A673 (cell line): Measurements from ENCODE around the gene ETV3. TPM values are rescaled to one million over a fixed set of nuclear protein-coding genes. Genes with fewer than 3 reads are reported as not detected.

ENCODE experiments used
- BruUV-seq: library from RNA; stranded (reverse); fragments of 400-500 nt; replicated peaks from 2 replicates; lab custom pipeline; 2021; lab: Mats Ljungman, UMichigan
- CTCF ChIA-PET: fragments of 300-600 bp; sonication (Branson Sonifier 250); formaldehyde crosslinking; loops from one replicate; lab custom pipeline; 2022; ENCODE audit warnings: antibody characterized with exemption; lab: Charles Lee
- POLR2A ChIA-PET: fragments of 300-600 bp; sonication (Branson Sonifier 250); formaldehyde crosslinking; loops from one replicate; lab custom pipeline; 2022; ENCODE audit warnings: antibody characterized with exemption; ENCODE audit not compliant: low non-redundant PET; lab: Charles Lee
- DNase-seq: peaks from one replicate; pipeline ENCODE4 v3.0.0-alpha.2; 2015; ENCODE audit warnings: low spot score
- H3K27ac ChIP-seq: fragments of 200-600 bp; sonication (generic); 2 replicates; pipeline ENCODE4 v1.5.1; 2016; ENCODE audit warnings: mixed run types, low read depth, mild to moderate bottlenecking, mixed read lengths, antibody characterized with exemption, low read length; ENCODE audit not compliant: poor library complexity, severe bottlenecking
- H3K27me3 ChIP-seq: fragments of 200-600 bp; sonication (generic); replicated peaks from 2 replicates; pipeline ENCODE4 v1.6.1; 2017; ENCODE audit warnings: mixed run types, low read depth, mild to moderate bottlenecking, mixed read lengths, antibody characterized with exemption, low read length; ENCODE audit not compliant: insufficient read depth, poor library complexity
- H3K36me3 ChIP-seq: fragments of 200-600 bp; sonication (generic); 2 replicates; pipeline ENCODE4 v1.6.1; 2016; ENCODE audit warnings: mixed run types, mild to moderate bottlenecking, mixed read lengths, antibody characterized with exemption, low read length; ENCODE audit not compliant: insufficient read depth, poor library complexity, severe bottlenecking
- H3K4me1 ChIP-seq: fragments of 200-600 bp; sonication (generic); 2 replicates; pipeline ENCODE4 v1.6.1; 2017; ENCODE audit warnings: mixed run types, mild to moderate bottlenecking, mixed read lengths, antibody characterized with exemption, low read length; ENCODE audit not compliant: insufficient read depth, poor library complexity, severe bottlenecking
- H3K4me3 ChIP-seq: fragments of 200-600 bp; sonication (generic); 2 replicates; pipeline ENCODE4 v1.5.1; 2016; ENCODE audit warnings: low read depth, mixed run types, mild to moderate bottlenecking, mixed read lengths, low read length; ENCODE audit not compliant: poor library complexity, severe bottlenecking
- H3K9me3 ChIP-seq: fragments of 200-600 bp; sonication (generic); 2 replicates; pipeline ENCODE4 v1.6.1; 2016; ENCODE audit warnings: mixed run types, low read depth, mild to moderate bottlenecking, mixed read lengths, antibody characterized with exemption, low read length; ENCODE audit not compliant: poor library complexity, severe bottlenecking
- CTCF ChIP-seq: fragments of 300-800, 200-600 bp; sonication (generic); conservative IDR thresholded peaks from 2 replicates; pipeline ENCODE4 v1.5.1; 2017; ENCODE audit warnings: low read depth, mild to moderate bottlenecking, antibody characterized with exemption, low read length, moderate library complexity, mixed read lengths
- EZH2 ChIP-seq: fragments of 200-600 bp; sonication (generic); IDR thresholded peaks from 2 replicates; pipeline ENCODE4 v1.6.1; 2017; ENCODE audit warnings: borderline replicate concordance, low read depth, mild to moderate bottlenecking, mixed read lengths, antibody characterized with exemption, low read length; ENCODE audit not compliant: poor library complexity, severe bottlenecking
- intact Hi-C: fragments of 100-400 bp; cut with micrococcal nuclease; formaldehyde crosslinking; loops from one replicate; pipeline ENCODE4 v1.10.0; 2022; ENCODE audit not compliant: unreplicated experiment
- total RNA-seq: library from RNA; stranded (reverse); gene quantifications from 2 replicates; pipeline ENCODE4 v1.2.3, GENCODE V29; 2021

ETV3 gene
- total RNA-seq, 1 experiment from 2014 or later, result 46.1 TPM

DNA sequence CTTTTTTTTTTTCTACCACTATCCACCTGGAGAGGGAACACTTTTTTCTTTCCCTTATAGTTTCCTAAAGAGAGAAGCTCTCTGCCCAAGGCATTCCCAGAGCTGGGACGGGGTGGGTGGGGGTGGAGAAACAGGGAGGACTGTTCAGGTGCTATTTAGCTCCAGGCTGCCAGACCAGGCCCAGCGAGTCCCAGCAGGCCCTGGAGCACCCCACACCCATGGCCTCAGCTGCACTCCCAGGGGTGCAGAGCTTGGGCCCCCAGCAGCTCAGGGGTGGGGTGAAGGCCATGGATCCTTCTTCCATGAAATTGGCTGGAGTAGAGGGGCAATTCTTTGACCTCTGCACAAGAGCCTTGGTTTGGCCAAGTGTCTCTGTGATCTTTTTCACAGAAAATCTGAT lies 42.6 kb downstream of the ETV3 start:
- intact Hi-C loops, result no loop called here
- no TSS peak for BruUV-seq

DNA sequence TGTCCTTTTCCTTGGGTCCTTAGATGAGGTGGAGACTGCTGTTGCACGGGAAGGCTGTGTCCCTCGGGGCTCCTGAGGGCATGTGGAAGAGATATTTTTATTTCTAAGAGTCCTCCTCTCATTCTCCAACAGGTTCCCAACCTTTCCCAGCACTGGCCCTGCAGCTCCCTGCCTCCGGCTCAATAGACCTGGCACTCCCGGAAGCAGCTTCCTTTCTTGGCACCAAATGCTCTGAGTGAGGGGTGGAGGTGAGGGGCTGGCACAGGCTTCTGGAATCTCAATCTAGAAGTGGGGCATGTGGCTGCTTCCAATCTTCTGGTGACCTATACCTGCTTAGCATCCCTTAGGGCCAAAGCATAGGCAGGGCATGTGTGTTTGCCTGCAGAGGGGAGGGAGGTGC lies 43.1 kb downstream of the ETV3 start:
- Histone ChIP-seq H3K9me3 (no peaks in the 10 kb centered on the region), H3K27me3 (no peaks in the 10 kb centered on the region), H3K4me3 (no peak overlapping the region), H3K27ac (no peak overlapping the region), H3K36me3 (no peaks in the 10 kb centered on the region), H3K4me1 (peaks cover 37% of the 10 kb centered on the region)
- intact Hi-C loops, result no loop called here
- no TSS peak for BruUV-seq
- POLR2A ChIA-PET, result no interaction called here
- CTCF ChIA-PET, result no interaction called here
- TF ChIP-seq EZH2, result no peak
- TF ChIP-seq CTCF, result no peak
- DNase-seq, result no peak

More for the DNA sequence above, 42.6 kb downstream of the ETV3 start:
- CTCF ChIA-PET, result no interaction called here
- Histone ChIP-seq H3K27ac (no peak overlapping the region), H3K4me3 (no peak overlapping the region), H3K9me3 (no peaks in the 10 kb centered on the region), H3K27me3 (no peaks in the 10 kb centered on the region), H3K4me1 (peaks cover 32% of the 10 kb centered on the region), H3K36me3 (no peaks in the 10 kb centered on the region)
- POLR2A ChIA-PET, result no interaction called here
- no peak for TF ChIP-seq CTCF
- TF ChIP-seq EZH2, result no peak
- DNase-seq, result no peak

- ChIA-PET CTCF (interaction anchor here (1.0 kb wide), 1 partner anchor 63 kb away, joined by 3 read pairs; no protein-coding TSS in a partner anchor), POLR2A (interaction anchor here (0.6 kb wide), 1 partner anchor 31 kb away, joined by 3 read pairs; no protein-coding TSS in a partner anchor)
- H3K27ac ChIP-seq, result no peak overlapping the region
- no peaks in the 10 kb centered on the region for H3K9me3 ChIP-seq
- H3K27me3 ChIP-seq, result no peaks in the 10 kb centered on the region
- no peak for TF ChIP-seq CTCF
- no peak for TF ChIP-seq EZH2
- H3K4me1 ChIP-seq, result peaks cover 30% of the 10 kb centered on the region
- intact Hi-C loops, result no loop called here
- H3K36me3 ChIP-seq, result no peaks in the 10 kb centered on the region
- DNase-seq, result no peak
- H3K4me3 ChIP-seq, result no peak overlapping the region
- BruUV-seq, result no TSS peak
Observed at GRCh38 chr1:157092831-157093230, 45.4 kb downstream of the ETV3 start.
